GM08714 (cell line): ENCODE data around the gene LDLRAD4.

Experiments used
- H3K4me3 ChIP-seq: fragments of 200-500 bp; sonication (Bioruptor generic); 2 replicates; pipeline ENCODE4 v1.5.1; 2014; ENCODE audit warnings: mild to moderate bottlenecking, low read length, inconsistent platforms
- ZNF274 ChIP-seq: IDR thresholded peaks from 2 replicates; pipeline ENCODE4 v1.6.1; 2012; ENCODE audit warnings: mild to moderate bottlenecking, low read depth, low read length

The LDLRAD4 gene

DNA sequence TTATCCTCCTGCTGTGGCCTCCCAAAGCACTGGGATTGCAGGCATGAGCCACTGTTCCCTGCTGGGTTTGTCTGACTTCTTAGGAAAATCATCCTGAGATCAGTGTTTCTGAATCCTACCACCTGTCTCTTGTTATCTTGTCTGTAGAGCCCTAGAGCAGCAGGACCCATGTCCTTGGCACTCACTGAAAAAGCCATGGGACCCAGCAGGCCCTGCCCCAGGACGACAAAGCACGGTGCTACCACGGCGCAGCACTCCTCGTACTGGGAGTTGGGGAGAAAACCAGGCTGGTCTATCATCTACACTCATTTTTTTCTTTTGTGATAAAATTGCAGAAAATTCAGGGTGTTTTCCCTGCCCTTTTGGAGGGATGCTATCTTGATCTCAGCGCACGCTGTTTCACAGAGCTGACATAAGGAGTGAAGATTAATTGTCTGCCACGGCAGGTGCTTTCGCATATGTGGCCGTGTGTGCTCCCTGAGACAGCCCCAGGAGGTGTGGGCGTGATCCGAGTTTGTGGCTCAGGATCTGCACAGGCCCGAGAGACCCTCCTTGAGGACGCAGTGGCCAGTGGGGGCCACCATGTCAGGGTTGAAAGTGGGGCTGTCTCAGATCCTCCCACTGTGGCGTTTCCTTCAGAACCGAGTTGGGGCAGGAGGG, 179.1 kb downstream of the LDLRAD4 start:
- H3K4me3 ChIP-seq: no peak overlapping the region
- no peak for TF ChIP-seq ZNF274

GRCh38 chr18:13398631-13399030, 180.1 kb downstream of the LDLRAD4 start:
- H3K4me3 ChIP-seq: no peak overlapping the region
- no peak for TF ChIP-seq ZNF274

- no peak overlapping the region for H3K4me3 ChIP-seq
- TF ChIP-seq ZNF274: no peak
Measured at GRCh38 chr18:13399511-13399910, 181.0 kb downstream of the LDLRAD4 start.

DNA sequence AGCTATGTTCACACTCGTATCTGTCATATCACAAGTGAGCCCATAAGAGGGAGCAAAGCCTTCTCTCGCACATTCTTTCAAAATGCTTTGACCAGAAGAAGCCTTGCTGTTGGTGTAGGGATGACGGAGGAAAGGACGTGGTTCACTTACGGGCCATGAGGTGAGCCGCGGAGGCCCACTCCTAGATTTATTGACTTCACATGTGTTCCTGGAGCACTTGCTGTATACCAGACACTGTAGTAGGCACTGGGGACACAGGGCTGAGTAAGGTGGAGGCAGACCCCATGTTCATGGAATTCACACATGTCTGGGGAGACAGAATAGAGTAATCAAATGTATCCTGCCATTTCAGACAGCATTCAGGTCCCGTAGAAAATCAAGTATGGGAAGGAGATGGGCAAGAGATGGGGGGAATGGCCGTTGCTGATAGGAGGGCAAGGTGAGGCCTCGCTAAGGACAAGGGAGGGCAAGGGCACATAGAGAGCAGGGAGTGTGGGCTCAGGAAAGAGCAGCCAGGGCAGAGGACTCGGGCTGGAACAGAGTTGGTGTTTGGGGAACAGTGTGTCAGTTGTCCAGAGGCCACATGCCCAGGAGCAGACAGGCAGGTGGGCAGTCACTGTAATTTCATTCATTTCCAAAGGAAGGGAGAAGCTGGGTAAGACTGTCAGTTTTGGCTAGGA, 182.2 kb downstream of the LDLRAD4 start:
- no peak overlapping the region for H3K4me3 ChIP-seq
- TF ChIP-seq ZNF274: no peak

- no peak overlapping the region for H3K4me3 ChIP-seq
- no peak for TF ChIP-seq ZNF274
Measured at GRCh38 chr18:13401404-13401803, 182.8 kb downstream of the LDLRAD4 start.

- no peak overlapping the region for H3K4me3 ChIP-seq
- no peak for TF ChIP-seq ZNF274
Measured at GRCh38 chr18:13401826-13402225, 183.3 kb downstream of the LDLRAD4 start.

DNA sequence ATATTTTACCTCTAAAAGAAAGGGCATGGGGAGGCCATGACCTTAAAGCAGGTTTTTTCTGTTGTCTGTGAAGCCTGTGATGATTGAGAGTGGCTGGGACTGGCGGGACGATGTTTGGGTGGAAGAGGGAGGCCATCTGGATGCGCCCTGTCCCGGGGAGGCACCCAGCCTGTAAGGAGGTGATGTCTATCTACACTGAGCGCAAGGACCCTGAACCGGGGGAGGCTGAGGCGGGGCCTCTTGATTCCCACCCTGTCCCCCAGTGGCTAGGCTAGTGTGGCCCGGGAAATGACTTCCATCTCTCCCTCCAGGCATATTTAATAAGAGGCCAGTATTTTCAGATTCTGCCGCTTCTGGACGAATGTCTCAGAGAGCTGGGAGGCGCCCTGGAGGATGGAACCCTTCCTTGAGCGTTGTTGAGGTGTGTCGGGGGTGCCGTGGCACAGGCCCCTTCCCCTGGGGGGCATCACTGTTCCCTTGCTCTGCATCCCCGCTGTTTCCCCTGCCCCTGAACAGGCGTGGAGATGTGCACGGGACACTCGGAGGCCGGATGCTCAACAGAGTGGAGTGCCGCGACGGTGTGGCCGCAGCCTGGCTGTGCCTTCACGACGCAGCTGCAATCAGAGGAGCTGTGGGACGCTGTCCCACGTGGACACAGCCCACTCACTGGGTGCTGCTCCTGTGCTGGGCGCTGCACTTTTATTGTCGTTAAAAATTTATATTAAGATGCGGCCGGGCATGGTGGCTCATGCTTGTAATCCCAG, 185.4 kb downstream of the LDLRAD4 start:
- no peak overlapping the region for H3K4me3 ChIP-seq
- TF ChIP-seq ZNF274: no peak

DNA sequence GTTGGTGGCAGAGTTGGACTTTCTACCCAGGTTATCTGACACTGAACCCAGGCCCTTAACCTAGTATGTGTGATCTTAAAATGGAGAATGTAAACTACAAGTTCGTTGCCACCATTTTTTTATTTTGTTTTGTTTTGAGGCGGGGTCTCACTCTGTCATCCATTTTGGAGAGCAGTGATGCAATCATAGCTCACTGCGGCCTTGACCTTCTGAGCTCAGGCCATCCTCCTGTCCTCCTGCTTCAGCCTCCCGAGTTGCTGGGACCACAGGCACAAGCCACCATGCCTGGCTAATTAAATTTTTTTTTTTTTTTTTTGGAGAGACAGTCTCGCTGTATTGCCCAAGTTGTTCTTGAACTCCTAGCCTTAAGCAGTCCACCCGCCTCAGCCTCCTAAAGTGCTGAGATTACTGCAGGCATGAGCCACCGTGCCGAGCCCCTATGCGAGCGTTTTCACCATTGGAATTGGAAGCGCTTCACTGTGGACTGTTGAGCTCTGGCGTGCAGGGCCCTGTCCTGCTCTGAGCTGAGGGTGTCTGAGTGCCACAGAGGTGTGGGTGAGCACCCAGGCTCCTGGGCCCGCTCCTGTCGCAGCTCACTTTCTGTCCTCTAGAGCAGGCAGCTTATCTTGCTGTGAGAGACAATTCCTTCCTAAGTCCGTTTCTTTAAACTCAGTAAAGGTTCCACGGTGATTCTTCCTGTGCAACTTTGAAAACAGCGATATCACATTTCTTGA, 186.9 kb downstream of the LDLRAD4 start:
- TF ChIP-seq ZNF274: no peak
- no peak overlapping the region for H3K4me3 ChIP-seq

DNA sequence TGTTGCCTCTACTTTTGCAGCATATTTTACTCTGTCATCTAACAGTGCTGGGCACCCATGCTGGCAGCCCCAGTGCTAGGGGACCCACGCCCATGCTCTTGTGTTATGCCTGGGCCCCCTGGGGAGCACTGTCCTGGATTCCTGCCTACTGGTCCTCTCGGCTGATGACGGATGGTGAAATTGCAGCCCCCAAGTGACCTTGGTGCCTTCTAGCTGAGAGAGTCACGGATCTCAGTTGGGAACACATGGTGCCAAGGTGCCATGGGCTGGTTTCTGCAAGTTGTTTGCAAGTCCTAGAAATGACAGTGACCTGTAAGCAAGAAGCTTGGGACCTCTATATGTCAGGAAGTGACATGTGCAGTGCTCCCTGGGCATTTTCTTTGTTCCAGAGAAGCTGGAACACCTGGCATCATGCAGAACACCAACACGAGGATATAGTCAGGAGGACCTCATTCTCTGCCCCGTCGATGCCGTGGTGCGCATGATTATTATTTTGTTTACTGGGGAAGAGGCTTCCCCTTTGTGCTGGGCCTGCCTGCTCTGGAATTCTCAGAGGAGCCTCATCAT, 187.6 kb downstream of the LDLRAD4 start:
- no peak overlapping the region for H3K4me3 ChIP-seq
- TF ChIP-seq ZNF274: no peak

DNA sequence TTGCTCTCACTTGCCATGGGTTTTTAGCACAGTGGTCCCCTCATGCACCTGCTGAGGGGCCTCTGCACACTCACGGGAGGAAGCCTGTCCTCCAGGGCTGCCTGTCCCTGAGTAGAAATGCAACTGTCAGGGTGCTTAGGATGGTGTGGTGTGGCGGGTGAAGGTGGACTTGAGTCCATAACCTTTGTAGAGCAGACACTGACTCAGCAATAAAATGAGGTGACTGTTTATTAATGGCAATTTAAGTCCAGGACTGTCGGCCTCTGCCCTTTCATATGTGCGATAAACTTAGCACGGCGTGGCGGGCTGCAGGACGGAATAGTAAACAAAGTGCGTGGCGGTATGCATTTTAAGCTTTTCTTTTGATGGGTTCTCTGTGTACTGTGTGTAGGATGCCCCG, 188.2 kb downstream of the LDLRAD4 start:
- TF ChIP-seq ZNF274: no peak
- H3K4me3 ChIP-seq: no peak overlapping the region

DNA sequence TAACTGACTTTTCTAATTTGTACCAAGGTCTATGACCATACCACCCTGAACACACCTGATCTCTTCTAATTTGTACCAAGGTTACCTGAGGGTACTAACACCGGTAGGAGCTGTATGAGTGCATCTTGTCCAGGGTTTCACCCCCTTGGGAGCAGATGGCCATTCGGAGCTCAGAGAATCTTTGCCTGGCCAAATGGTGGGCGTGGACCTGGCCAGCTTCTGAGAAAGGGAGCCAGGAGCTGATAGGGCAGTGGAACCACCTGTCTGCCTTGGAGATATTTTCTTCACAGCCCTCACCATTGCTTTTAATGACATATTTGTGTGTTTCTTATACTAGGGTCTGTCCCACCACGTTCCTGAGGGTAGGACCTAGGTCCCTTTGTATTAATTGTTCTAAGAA, 188.9 kb downstream of the LDLRAD4 start:
- no peak for TF ChIP-seq ZNF274
- H3K4me3 ChIP-seq: no peak overlapping the region

DNA sequence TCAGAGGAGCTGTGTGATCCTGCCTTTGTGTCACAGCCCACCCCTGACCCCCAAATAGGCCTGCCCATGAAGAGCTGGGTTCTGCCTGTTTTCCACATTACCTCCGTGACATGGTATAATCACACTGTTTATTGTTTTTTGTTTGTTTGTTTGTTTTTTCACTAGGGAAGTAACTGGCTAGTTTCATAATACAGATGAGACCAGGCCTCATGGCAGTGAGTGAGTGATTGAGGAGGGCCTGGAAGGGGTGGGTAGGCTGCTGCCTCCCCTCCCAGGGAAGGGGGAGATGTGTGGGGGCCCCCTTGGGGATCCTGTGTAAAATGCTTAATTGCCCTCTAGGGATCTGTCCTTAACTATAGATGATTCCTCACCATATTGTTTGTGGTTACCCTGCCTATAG, 190.5 kb downstream of the LDLRAD4 start:
- no peak for TF ChIP-seq ZNF274
- H3K4me3 ChIP-seq: no peak overlapping the region

DNA sequence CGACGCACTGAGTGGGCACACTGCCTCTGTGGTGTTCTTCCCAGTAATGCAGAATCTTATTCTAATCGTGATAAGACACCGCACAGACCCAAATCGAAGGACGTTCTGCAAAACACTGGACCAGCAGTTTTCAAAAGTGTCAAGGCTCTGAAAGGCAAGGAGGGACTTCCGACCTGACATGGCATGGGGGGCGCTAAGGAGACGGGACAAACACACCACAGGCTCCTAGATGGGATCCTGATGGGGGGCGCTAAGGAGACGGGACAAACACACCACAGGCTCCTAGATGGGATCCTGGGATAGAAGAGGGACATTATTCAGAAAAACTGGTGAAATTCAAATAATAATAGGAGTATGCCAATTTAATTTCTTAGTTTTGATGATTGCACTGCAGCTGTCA, 191.4 kb downstream of the LDLRAD4 start:
- no peak overlapping the region for H3K4me3 ChIP-seq
- no peak for TF ChIP-seq ZNF274

DNA sequence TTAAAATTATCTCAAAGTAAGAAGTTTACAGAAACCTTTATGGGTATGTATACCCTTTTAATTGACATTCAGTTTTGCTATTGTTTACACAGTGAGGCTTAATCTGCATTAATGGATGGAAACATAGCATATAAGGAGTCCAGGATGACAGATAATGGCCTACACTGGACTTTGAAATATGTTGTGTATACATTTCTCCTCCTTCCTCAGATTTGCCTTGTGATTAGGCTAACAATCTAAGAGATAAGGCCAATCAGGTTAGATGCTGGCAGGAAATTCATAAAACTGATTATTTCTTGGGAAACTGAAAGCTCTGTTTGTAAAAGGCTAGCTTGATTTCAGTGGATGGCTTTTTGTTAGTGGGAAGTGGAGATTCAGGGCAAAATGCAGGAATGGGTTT, 191.9 kb downstream of the LDLRAD4 start:
- H3K4me3 ChIP-seq: no peak overlapping the region
- no peak for TF ChIP-seq ZNF274

DNA sequence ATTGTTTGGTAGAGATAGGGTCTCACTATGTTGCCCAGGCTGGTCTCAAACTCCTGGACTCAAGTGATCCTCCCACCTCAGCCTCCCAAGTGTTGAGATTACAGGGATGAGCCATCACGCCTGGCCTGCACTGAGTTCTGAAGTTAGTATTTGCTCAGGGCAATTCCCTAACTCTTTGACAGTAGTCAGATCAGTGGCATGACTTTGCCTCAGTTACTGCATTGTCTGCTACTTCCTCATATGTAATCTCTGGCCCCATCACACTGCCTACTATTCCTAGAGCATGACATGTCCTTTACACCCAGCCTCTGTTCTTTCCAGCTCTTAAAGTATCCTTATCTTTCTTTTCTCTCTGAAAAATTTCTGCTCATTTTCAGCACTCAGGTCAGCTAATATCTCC, 193.5 kb downstream of the LDLRAD4 start:
- TF ChIP-seq ZNF274: no peak

More for the DNA sequence above, 193.5 kb downstream of the LDLRAD4 start:
- no peak overlapping the region for H3K4me3 ChIP-seq
